ENCODE measurements around the gene MYL10. TPM values are rescaled to one million over a fixed set of nuclear protein-coding genes. Genes with fewer than 3 reads are reported as not detected.

The MYL10 gene
- total RNA-seq, 2 experiments from 2014 or later: not detected

DNA sequence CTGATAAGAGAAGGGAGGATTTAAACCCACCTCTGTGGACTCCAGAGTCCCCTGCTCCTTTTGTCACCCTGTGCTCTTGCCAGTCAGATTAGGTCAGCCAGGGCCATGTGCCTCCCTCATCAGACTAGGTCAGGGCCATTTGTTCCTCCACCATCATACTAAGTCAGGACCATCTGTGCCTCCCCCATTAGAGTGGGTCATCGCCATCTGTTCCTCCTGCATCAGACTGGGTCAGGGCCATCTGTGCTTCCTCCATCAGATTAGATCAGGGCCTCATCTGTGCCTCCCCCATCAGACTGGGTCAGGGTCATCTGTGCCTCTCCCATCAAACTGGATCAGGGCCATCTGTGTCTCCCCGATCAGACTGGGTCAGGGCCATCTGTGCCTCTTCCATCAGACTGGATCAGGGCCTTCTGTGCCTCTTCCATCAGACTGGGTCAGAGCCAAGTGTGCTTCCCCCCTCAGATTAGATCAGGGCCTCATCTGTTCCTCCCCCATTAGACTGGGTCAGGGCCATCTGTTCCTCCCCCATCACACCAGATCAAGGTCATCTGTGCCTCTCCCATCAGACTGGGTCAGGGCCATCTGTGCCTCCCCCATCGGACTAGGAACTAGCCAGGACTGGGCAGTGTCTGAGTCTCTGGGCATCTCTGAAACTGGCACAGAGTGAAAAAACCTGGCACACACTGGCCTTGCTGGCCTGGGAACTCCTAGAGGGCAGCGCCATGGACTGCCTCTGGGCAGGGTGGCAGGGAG is 11.5 kb downstream of the MYL10 start:
- ATAC-seq (no peak), DNase-seq (no peak)
- H3K9me3 Mint-ChIP-seq: no peaks in the 10 kb centered on the region
- no peaks in the 10 kb centered on the region for H3K36me3 Mint-ChIP-seq (ENCODE audit: low read depth)
- H3K4me3 Mint-ChIP-seq: no peak overlapping the region
- H3K27ac Mint-ChIP-seq: no peak overlapping the region
- H3K27me3 Mint-ChIP-seq: peaks cover 4% of the 10 kb centered on the region
- TF ChIP-seq, protein P1, sequence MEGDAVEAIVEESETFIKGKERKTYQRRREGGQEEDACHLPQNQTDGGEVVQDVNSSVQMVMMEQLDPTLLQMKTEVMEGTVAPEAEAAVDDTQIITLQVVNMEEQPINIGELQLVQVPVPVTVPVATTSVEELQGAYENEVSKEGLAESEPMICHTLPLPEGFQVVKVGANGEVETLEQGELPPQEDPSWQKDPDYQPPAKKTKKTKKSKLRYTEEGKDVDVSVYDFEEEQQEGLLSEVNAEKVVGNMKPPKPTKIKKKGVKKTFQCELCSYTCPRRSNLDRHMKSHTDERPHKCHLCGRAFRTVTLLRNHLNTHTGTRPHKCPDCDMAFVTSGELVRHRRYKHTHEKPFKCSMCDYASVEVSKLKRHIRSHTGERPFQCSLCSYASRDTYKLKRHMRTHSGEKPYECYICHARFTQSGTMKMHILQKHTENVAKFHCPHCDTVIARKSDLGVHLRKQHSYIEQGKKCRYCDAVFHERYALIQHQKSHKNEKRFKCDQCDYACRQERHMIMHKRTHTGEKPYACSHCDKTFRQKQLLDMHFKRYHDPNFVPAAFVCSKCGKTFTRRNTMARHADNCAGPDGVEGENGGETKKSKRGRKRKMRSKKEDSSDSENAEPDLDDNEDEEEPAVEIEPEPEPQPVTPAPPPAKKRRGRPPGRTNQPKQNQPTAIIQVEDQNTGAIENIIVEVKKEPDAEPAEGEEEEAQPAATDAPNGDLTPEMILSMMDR (IDR thresholded peaks at IDR 0.05): no peak
- CTCF ChIA-PET: no interaction called here
- intact Hi-C loops (cut with micrococcal nuclease): no loop called here
- H3K4me1 Mint-ChIP-seq (ENCODE audit: low read depth): no peaks in the 10 kb centered on the region
- POLR2A ChIA-PET: no interaction called here

DNA sequence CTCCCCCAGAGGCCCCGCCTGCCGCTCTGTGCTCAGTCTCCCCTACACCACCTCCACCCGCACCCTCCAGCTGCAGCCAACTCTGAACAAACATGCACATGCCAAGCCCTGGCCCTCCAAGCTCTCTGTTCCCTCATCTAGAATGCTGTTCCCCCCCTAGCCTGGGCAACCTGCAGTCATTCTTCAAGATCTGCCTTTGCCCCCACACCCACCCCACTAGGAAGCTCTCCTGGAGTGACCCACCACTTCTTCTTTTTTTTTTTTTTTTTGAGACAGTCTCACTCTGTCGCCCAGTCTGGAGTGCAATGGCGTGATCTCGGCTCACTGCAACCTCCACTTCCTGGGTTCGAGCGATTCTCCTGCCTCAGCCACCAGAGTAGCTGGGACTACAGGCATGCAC is 13.7 kb downstream of the MYL10 start:
- H3K4me3 Mint-ChIP-seq: no peak overlapping the region
- ATAC-seq: no peak
- TF ChIP-seq, protein P1 (IDR thresholded peaks at IDR 0.05): no peak
- POLR2A ChIA-PET: no interaction called here
- H3K36me3 Mint-ChIP-seq (ENCODE audit: low read depth): no peaks in the 10 kb centered on the region
- CTCF ChIA-PET: interaction anchor here (1.7 kb wide), 1 partner anchor 13 kb away, joined by 11 read pairs; no protein-coding TSS in a partner anchor
- H3K9me3 Mint-ChIP-seq: no peaks in the 10 kb centered on the region
- H3K27ac Mint-ChIP-seq: no peak overlapping the region
- H3K4me1 Mint-ChIP-seq (ENCODE audit: low read depth): no peaks in the 10 kb centered on the region
- DNase-seq: no peak
- intact Hi-C loops (cut with micrococcal nuclease): no loop called here
- peaks cover 4% of the 10 kb centered on the region for H3K27me3 Mint-ChIP-seq

DNA sequence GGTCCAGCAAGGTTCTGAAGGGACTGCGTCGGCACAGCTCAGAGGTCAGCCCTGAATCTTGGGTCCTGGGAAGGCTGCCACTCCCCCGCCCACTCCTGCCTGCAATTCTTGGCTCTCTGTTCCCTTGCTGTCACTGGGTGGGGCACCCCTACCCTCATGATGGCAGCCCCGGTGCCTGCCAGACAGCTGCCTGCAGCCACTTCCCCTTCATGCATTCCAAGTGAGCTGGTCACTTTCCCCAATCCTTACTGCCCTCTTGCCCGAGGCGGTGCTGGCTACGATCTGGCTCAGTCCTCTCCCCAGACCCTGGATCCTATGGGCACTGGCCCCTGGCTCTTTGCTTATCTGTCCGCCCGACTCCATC is 14.2 kb downstream of the MYL10 start:
- Mint-ChIP-seq H3K4me1 (ENCODE audit: low read depth) (no peaks in the 10 kb centered on the region), H3K27me3 (peaks cover 4% of the 10 kb centered on the region), H3K27ac (no peak overlapping the region), H3K4me3 (no peak overlapping the region), H3K36me3 (ENCODE audit: low read depth) (no peaks in the 10 kb centered on the region), H3K9me3 (no peaks in the 10 kb centered on the region)
- ChIA-PET CTCF (interaction anchor here (1.7 kb wide), 1 partner anchor 12 kb away, joined by 7 read pairs; no protein-coding TSS in a partner anchor), POLR2A (no interaction called here)
- no peak for DNase-seq
- ATAC-seq: no peak
- intact Hi-C loops (cut with micrococcal nuclease): no loop called here
- TF ChIP-seq, protein P1 (IDR thresholded peaks at IDR 0.05): no peak

DNA sequence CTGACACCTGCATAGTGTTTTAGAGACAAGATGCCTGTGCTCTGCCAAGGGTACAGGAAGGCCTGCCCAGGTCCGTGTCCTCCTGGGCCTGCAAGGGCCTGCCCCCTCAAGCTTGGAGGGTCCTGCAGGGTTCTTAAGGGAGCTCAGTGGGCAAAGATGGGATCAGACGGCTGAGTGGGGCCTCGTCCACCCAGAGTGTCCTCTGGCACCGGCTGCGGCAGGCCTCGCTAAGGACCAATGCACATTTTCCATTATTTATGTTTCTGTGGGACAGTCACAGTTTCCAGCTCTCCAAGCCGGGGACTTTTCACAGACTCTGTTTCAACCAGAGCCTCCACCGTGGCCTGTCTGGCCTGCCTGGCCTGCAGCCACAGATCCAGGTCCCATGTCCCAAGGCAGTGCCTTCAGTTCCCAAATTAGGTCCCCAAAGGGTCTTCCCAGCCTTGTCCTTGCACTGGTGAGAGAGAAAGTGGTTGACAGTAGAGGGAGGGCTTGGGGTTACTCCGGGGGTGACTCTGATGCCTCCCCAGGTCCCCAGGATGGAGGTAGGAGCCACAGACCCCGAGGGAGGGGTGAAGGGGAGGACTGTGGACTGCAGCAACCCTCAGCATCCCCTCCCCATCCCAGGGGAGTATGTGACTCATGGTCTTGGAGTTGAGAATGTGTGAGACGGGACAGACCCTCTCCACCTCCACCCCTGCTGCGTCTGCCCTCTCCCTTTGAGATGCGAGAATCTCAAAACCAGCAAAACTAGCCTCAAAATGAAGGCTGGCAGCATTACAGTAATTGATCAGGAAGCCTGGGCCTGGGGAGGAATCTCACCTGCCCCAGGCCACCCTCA is 14.8 kb downstream of the MYL10 start:
- Mint-ChIP-seq H3K4me3 (no peak overlapping the region), H3K9me3 (no peaks in the 10 kb centered on the region), H3K27ac (no peak overlapping the region), H3K4me1 (ENCODE audit: low read depth) (no peaks in the 10 kb centered on the region), H3K27me3 (peaks cover 4% of the 10 kb centered on the region), H3K36me3 (ENCODE audit: low read depth) (no peaks in the 10 kb centered on the region)
- CTCF ChIA-PET: interaction anchor here (1.7 kb wide), 1 partner anchor 12 kb away, joined by 7 read pairs; no protein-coding TSS in a partner anchor
- intact Hi-C loops (cut with micrococcal nuclease): no loop called here
- ATAC-seq (no peak), DNase-seq (no peak)
- POLR2A ChIA-PET: no interaction called here
- TF ChIP-seq, protein P1 (IDR thresholded peaks at IDR 0.05): no peak

All from activated CD8-positive, alpha-beta T cell treated with anti-CD3 and anti-CD28 coated beads for 36 hours (primary cell).